GM06990 (cell line): ENCODE measurements around the gene DNAJC11.
"Not testable (repeated sequence)": the region's sequence is repeated elsewhere in the genome, so short reads cannot be mapped to it uniquely, and the experiment has no call there.

Experiments used
- DNase-seq: peaks from one replicate; pipeline ENCODE4 v3.0.0-alpha.2; 2011; ENCODE audit not compliant: insufficient read length; ENCODE audit errors: extremely low read depth
- H3K27me3 ChIP-seq: replicated peaks from 2 replicates; pipeline ENCODE4 v1.6.0; 2011; ENCODE audit warnings: low read length; ENCODE audit not compliant: control insufficient read depth, insufficient read depth
- H3K36me3 ChIP-seq: 2 replicates; pipeline ENCODE4 v1.5.1; 2011; ENCODE audit warnings: low read length; ENCODE audit not compliant: control insufficient read depth, insufficient read depth
- H3K4me3 ChIP-seq: replicated peaks from 2 replicates; pipeline ENCODE4 v1.5.1; 2011; ENCODE audit warnings: low read depth, mild to moderate bottlenecking, control low read depth, low read length
- TF ChIP-seq, protein P1 (sequence below): IDR thresholded peaks from 2 replicates; pipeline ENCODE4 v1.5.1; 2011; ENCODE audit warnings: low read length, control low read depth, mild to moderate bottlenecking, inconsistent platforms; ENCODE audit not compliant: insufficient read depth, poor library complexity, severe bottlenecking

The DNAJC11 gene

DNA sequence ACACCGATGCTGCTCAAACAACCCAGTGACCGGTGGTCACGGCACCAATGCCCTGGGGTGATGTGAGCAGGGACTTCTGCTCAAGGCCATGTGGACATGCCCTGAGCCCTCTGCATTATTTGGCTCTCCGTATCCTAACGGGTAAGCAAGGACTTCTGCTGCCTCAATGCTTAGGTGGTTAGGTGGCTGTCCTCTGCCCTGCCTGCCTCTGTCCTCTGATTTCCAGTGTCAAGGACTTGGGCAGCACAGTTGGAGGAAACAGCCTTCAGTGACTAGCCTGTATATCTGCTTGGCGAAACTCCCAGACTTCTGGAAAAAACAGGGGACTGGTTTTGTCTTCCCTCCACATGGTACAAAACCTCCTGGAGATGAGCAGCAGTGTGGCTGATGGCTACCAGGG lies 34.5 kb downstream of the DNAJC11 start:
- Histone ChIP-seq H3K27me3 (no peaks in the 10 kb centered on the region), H3K4me3 (no peak overlapping the region), H3K36me3 (peaks cover 7% of the 10 kb centered on the region)
- TF ChIP-seq, protein P1, sequence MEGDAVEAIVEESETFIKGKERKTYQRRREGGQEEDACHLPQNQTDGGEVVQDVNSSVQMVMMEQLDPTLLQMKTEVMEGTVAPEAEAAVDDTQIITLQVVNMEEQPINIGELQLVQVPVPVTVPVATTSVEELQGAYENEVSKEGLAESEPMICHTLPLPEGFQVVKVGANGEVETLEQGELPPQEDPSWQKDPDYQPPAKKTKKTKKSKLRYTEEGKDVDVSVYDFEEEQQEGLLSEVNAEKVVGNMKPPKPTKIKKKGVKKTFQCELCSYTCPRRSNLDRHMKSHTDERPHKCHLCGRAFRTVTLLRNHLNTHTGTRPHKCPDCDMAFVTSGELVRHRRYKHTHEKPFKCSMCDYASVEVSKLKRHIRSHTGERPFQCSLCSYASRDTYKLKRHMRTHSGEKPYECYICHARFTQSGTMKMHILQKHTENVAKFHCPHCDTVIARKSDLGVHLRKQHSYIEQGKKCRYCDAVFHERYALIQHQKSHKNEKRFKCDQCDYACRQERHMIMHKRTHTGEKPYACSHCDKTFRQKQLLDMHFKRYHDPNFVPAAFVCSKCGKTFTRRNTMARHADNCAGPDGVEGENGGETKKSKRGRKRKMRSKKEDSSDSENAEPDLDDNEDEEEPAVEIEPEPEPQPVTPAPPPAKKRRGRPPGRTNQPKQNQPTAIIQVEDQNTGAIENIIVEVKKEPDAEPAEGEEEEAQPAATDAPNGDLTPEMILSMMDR = no peak
- DNase-seq = no peak

DNA sequence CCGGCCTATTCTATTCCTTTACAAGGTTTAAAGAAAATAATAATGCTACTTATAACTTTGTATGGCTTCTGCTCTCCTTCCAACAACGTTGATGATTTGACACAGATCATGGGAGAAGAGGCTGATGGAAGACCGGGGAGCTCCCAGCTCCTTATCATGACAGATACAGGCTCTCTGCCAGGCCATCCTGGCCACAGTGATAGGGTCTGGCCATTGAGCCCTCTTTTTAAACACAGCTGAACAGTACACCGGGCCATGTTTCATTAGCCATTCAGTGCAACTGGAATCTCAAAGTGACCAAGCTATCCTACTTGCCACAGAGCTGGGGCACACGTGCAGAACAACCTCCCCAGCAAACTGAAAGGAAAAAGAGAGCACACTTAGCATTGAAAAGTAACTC lies 34.9 kb downstream of the DNAJC11 start:
- Histone ChIP-seq H3K27me3 (no peaks in the 10 kb centered on the region), H3K36me3 (peaks cover 7% of the 10 kb centered on the region), H3K4me3 (no peak overlapping the region)
- DNase-seq = no peak
- TF ChIP-seq, protein P1 = no peak

DNA sequence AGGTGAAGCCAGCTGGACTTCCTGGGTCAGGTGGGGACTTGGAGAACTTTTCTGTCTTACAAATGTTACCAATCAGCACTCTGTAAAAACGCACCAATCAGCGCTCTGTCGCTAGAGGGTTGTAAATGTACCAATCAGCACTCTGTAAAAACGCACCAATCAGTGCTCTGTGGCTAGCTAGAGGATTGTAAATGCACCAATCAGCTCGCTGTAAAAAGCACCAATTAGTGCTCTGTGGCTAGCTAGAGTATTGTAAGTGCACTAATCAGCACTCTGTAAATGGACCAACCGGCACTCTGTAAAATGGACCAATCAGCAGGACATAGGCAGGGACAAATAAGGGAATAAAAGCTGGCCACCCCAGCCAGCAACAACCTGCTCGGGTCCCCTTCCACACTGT lies 39.1 kb downstream of the DNAJC11 start:
- DNase-seq, H3K4me3 ChIP-seq, H3K36me3 ChIP-seq, H3K27me3 ChIP-seq: not testable (repeated sequence)

DNA sequence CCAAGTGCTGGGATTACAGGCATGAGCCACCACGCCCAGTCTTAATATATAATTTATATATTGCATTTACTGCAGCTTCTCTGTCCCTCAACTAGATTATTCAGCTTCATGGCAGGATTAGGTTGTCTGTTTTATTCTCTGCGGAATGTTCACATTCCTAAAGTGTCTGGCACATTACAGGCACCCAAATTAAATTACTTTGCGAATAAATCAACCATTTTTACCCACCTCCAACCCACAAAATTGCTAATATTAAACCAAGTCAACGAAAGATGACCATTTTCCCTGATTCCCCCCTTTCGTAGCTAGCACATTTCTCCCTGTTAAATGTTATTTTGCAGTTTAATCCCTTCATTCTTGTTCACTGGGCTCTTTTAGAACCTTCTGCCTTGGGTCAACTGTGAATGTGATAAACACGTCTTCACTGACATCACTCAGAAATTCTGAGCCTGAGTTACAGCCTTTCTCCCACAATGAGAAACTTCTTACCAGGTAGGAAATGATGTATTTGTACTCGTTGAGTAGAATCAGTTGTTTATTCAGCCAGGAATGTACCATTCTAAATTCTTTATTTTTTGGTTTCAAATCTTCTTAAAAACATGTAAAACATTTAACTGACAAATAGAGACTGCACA lies 41.1 kb downstream of the DNAJC11 start:
- Histone ChIP-seq H3K36me3 (peaks cover 8% of the 10 kb centered on the region), H3K4me3 (no peak overlapping the region), H3K27me3 (no peaks in the 10 kb centered on the region)
- TF ChIP-seq, protein P1 = no peak
- no peak for DNase-seq

DNA sequence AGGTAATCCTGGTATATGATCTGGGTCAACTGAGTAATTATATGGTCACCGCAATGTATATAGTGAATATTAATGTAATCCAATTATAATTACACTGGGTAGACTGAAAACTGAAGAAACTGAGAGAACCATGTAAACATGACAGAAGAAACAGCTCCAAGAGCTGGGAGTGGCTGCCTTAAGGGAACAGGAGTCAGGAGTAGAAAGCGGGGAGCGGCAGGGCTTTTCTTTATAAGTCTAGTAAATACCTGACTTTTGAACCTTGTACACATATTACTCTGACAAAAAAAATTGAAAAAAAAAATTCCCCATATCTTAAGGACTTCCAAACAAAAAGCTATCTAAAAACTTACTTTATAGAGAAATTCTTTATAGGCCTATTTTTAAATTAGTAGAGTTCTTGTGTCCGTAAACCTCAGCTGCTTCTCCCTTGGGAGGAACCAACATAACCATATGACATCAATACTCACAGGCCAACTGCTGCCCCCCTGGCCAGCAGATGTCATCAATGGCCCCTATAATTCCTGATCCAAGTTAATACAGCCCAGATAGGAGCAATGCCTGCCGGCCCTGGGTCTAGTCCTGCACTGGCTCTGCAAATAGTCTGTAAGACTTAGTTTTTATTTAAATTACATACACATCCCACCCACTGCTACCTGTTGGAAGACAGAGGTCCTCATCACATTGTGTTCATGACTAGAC lies 43.1 kb downstream of the DNAJC11 start:
- TF ChIP-seq, protein P1 = no peak
- no peak for DNase-seq
- Histone ChIP-seq H3K27me3 (no peaks in the 10 kb centered on the region), H3K4me3 (no peak overlapping the region), H3K36me3 (peaks cover 3% of the 10 kb centered on the region)

DNA sequence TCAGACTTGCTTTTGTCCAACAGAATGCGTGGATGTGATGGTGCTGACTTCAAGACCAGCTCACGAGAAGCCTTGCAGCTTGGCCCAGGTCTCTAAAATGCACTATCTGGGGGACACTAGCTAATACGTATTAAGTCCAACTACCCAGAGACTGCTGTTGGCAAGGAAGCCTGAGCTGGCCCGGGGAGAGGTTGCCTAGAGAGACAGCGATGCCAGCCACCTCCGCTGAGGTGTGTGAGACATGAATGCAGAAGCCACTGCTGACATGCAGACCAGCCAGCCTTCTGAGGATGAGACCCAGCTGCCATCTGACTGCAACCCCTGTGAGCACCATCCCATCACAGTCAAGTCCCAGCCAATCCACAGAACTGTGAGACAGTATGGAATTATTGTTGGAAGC lies 44.5 kb downstream of the DNAJC11 start:
- no peak for DNase-seq
- no peaks in the 10 kb centered on the region for H3K27me3 ChIP-seq
- no peak overlapping the region for H3K4me3 ChIP-seq
- H3K36me3 ChIP-seq = peaks cover 9% of the 10 kb centered on the region
- TF ChIP-seq, protein P1 = no peak
